CD4-positive, alpha-beta T cell treated with Interleukin-6 at 100 ng/mL for 8 hours (primary cell): ENCODE measurements around the gene KATNBL1.

Experiments
- DNase-seq: peaks from one replicate; pipeline ENCODE4 v3.0.0-alpha.2; 2020; ENCODE audit warnings: mixed read lengths, low spot score

The KATNBL1 gene

GRCh38 chr15:34116620-34117019 lies 93.3 kb downstream of the KATNBL1 start:
- DNase-seq: no peak

- DNase-seq: no peak
Measured at GRCh38 chr15:34114739-34115138, 95.2 kb downstream of the KATNBL1 start.

- DNase-seq: no peak
Measured at GRCh38 chr15:34114215-34114614, 95.7 kb downstream of the KATNBL1 start.

GRCh38 chr15:34111488-34111887 lies 98.4 kb downstream of the KATNBL1 start:
- DNase-seq: no peak

- no peak for DNase-seq
Measured at GRCh38 chr15:34109797-34110663, 99.9 kb downstream of the KATNBL1 start.

- no peak for DNase-seq
Measured at GRCh38 chr15:34107315-34107714, 102.6 kb downstream of the KATNBL1 start.

GRCh38 chr15:34106423-34106822 lies 103.5 kb downstream of the KATNBL1 start:
- DNase-seq: no peak

- no peak for DNase-seq
Measured at GRCh38 chr15:34102175-34102925, 107.5 kb downstream of the KATNBL1 start.

- DNase-seq: peak; percentile 98
Measured at GRCh38 chr15:34101366-34102174, 108.3 kb downstream of the KATNBL1 start, which contains the start of the genes EMC7 and PGBD4. Gene EMC7, minus strand, starts transcription at chr15:34101862. Its CDS starts 23 bp downstream, at chr15:34101839. Gene PGBD4, plus strand, starts transcription at chr15:34102083. Its CDS starts 449 bp downstream, at chr15:34102532.

- no peak for DNase-seq
Measured at GRCh38 chr15:34099914-34100313, 110.0 kb downstream of the KATNBL1 start.
